ENCODE results near the gene MYH11.

GRCh38 chr16:15803618-15804017, 53.2 kb downstream of the MYH11 start:
- TF ChIP-seq POLR2AphosphoS5 (IDR thresholded peaks at IDR 0.05; ENCODE audit: low read depth) (no peak), EZH2 (IDR thresholded peaks at IDR 0.05; ENCODE audit: low read depth, unreplicated experiment) (no peak), EZH2phosphoT487 (IDR thresholded peaks at IDR 0.05; ENCODE audit: unreplicated experiment) (no peak), CREB1 (CRISPR knock-in tag; IDR thresholded peaks at IDR 0.05; ENCODE audit: low read depth) (no peak), ETS1 (IDR thresholded peaks at IDR 0.05) (no peak), NANOG (IDR thresholded peaks at IDR 0.05; ENCODE audit: borderline replicate concordance) (no peak), ZNF331 (CRISPR knock-in tag; IDR thresholded peaks at IDR 0.05; ENCODE audit: low read depth) (no peak), JUNB (IDR thresholded peaks at IDR 0.05; ENCODE audit: unreplicated experiment) (no peak), ZNF462 (CRISPR knock-in tag; IDR thresholded peaks at IDR 0.05) (no peak)
- TF ChIP-seq, protein P1, sequence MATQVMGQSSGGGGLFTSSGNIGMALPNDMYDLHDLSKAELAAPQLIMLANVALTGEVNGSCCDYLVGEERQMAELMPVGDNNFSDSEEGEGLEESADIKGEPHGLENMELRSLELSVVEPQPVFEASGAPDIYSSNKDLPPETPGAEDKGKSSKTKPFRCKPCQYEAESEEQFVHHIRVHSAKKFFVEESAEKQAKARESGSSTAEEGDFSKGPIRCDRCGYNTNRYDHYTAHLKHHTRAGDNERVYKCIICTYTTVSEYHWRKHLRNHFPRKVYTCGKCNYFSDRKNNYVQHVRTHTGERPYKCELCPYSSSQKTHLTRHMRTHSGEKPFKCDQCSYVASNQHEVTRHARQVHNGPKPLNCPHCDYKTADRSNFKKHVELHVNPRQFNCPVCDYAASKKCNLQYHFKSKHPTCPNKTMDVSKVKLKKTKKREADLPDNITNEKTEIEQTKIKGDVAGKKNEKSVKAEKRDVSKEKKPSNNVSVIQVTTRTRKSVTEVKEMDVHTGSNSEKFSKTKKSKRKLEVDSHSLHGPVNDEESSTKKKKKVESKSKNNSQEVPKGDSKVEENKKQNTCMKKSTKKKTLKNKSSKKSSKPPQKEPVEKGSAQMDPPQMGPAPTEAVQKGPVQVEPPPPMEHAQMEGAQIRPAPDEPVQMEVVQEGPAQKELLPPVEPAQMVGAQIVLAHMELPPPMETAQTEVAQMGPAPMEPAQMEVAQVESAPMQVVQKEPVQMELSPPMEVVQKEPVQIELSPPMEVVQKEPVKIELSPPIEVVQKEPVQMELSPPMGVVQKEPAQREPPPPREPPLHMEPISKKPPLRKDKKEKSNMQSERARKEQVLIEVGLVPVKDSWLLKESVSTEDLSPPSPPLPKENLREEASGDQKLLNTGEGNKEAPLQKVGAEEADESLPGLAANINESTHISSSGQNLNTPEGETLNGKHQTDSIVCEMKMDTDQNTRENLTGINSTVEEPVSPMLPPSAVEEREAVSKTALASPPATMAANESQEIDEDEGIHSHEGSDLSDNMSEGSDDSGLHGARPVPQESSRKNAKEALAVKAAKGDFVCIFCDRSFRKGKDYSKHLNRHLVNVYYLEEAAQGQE (IDR thresholded peaks at IDR 0.05; ENCODE audit: unreplicated experiment): no peak
- TF ChIP-seq, protein P2, sequence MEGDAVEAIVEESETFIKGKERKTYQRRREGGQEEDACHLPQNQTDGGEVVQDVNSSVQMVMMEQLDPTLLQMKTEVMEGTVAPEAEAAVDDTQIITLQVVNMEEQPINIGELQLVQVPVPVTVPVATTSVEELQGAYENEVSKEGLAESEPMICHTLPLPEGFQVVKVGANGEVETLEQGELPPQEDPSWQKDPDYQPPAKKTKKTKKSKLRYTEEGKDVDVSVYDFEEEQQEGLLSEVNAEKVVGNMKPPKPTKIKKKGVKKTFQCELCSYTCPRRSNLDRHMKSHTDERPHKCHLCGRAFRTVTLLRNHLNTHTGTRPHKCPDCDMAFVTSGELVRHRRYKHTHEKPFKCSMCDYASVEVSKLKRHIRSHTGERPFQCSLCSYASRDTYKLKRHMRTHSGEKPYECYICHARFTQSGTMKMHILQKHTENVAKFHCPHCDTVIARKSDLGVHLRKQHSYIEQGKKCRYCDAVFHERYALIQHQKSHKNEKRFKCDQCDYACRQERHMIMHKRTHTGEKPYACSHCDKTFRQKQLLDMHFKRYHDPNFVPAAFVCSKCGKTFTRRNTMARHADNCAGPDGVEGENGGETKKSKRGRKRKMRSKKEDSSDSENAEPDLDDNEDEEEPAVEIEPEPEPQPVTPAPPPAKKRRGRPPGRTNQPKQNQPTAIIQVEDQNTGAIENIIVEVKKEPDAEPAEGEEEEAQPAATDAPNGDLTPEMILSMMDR (conservative IDR thresholded peaks at IDR 0.05; ENCODE audit: low read depth in 2 of 2): no peak
